Measurements from ENCODE around the gene LTO1.

LTO1 gene

DNA sequence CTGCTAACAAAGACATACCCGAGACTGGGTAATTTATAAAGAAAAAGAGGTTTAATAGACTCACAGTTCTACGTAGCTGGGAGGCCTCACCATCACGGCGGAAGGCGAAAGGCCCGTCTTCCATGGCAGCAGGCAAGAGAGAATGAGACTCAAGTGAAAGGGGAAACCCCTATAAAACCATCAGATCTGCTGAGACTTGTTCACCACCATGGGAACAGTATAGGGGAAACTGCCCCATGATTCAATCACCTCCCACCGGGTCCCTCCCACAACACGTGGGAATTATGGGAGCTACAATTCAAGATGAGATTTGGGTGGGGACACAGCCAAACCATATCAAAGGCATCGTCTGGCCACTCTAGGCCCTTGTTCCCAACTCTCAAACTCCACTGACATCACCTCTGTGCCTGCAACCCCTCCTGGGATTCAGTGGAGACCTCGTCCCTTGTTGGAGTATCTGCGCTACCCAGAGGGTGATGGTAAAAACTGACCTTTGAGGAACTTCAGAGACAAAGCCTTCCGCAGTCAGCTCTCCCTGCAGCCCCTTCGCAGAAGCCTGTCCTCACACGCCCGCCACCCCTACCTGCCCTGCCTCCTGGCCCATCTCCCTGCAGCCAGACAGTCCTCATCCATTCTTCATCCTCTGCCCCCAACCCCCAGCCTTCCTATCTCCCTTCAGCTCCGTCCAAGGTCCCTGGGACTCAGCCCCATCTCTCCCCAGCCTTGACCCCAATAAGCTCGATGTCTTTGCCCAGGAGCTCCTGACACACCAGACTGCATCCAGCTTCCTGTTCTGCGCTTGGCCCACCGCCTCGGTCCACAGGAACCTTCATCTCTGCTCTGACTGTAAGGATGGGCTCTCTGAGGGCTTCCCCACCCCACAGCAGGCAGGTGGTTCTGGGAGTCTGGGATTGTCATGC is 18.4 kb downstream of the LTO1 start:
- DNase-seq, result no peak

- DNase-seq, result no peak
Measured at GRCh38 chr11:69655479-69656428, 19.4 kb downstream of the LTO1 start.

DNA sequence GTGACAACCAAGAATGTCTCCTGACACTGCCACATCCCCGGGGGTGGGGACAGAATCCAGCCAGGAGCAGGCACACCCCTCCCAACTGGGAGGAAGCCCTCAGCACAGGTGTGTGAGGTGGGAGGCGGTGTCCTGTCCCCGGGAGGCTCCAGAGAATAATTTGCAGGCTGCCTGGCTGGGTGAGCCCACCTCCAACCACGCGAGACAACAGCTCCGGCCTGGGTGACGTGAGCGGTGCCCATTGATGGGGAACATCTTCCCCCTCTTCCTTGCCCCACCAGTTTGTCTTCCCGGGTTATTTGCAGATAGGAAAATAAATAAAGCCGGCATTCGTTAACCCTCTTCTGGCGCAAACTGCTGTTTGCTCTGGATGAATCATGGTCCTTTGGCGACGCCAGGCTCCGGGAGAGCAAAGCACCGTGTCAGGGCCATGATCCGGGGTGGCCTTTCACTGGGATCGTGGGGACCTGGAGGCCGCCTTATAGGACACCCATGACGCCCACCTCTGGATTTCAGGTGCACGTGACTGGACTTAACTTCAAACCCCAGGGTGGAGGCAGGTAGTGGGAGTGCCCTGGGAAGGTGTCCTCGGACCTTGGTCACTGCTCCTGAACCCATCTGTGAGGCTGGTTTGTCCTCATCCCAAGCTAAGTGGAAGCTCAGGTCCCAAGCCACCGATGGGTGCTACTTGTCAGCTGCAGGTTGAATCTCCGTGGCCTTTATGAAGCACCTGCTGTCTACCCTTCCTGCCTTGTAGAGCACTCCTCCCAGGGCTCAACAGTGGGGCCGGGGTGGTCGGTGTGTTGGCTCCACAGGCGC is 20.3 kb downstream of the LTO1 start:
- DNase-seq, result no peak

DNA sequence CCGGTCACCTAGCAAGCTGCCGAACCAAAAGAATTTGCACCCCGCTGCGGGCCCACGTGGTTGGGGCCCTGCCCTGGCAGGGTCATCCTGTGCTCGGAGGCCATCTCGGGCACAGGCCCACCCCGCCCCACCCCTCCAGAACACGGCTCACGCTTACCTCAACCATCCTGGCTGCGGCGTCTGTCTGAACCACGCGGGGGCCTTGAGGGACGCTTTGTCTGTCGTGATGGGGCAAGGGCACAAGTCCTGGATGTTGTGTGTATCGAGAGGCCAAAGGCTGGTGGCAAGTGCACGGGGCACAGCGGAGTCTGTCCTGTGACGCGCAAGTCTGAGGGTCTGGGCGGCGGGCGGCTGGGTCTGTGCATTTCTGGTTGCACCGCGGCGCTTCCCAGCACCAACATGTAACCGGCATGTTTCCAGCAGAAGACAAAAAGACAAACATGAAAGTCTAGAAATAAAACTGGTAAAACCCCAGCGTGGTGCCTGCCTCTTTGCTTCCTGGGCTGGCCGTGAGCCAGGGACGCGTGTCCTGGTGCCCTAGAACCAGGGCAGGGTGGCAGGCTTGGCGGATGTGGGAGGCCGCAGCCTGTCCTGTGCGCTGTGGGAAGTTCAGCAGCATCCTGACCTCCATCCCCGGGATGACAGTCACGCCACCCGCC is 21.0 kb downstream of the LTO1 start:
- no peak for DNase-seq

GRCh38 chr11:69653406-69653960 is 21.7 kb downstream of the LTO1 start:
- no peak for DNase-seq

DNA sequence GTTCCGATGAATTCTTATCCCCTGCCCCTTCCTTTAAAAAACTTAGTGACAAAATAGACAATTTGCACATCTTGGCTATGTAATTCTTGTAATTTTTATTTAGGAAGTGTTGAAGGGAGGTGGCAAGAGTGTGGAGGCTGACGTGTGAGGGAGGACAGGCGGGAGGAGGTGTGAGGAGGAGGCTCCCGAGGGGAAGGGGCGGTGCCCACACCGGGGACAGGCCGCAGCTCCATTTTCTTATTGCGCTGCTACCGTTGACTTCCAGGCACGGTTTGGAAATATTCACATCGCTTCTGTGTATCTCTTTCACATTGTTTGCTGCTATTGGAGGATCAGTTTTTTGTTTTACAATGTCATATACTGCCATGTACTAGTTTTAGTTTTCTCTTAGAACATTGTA is 22.2 kb downstream of the LTO1 start:
- DNase-seq, result no peak

GRCh38 chr11:69651834-69652620 is 23.1 kb downstream of the LTO1 start:
- no peak for DNase-seq

DNA sequence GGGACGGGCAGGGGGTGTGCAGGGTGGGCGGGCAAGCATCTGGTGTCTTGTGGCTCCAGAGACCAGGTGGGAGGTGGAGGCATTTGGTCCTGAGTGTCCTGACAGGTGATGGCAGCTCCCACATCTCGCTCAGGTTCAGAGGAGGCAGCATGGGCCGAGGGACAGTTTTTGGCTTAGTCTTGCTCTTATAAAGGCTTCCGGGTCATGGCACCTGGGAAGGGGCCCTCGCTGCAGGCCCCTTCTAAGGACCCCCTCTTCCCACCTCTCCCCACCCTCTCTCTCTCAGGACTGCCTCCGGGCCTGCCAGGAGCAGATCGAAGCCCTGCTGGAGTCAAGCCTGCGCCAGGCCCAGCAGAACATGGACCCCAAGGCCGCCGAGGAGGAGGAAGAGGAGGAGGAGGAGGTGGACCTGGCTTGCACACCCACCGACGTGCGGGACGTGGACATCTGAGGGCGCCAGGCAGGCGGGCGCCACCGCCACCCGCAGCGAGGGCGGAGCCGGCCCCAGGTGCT is 24.3 kb downstream of the LTO1 start:
- DNase-seq, result no peak

GRCh38 chr11:69650081-69650831 is 24.9 kb downstream of the LTO1 start:
- no peak for DNase-seq

DNA sequence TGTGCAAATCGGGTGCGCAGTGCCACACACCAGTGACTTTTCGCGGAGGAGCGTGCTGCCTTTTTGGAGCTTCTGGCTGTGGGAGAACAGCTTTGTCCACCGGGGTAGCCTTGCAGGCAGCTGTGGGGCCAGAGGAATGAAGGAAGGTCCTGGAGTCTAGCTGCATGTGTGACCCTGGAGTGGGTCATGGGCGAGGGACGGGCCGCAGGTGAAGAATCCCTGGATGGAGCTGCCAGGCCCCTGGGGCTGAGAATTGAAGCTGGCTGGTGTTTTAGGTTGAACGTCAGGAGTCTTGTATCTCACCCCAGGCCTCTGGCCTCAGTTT is 25.6 kb downstream of the LTO1 start:
- DNase-seq, result no peak

DNA sequence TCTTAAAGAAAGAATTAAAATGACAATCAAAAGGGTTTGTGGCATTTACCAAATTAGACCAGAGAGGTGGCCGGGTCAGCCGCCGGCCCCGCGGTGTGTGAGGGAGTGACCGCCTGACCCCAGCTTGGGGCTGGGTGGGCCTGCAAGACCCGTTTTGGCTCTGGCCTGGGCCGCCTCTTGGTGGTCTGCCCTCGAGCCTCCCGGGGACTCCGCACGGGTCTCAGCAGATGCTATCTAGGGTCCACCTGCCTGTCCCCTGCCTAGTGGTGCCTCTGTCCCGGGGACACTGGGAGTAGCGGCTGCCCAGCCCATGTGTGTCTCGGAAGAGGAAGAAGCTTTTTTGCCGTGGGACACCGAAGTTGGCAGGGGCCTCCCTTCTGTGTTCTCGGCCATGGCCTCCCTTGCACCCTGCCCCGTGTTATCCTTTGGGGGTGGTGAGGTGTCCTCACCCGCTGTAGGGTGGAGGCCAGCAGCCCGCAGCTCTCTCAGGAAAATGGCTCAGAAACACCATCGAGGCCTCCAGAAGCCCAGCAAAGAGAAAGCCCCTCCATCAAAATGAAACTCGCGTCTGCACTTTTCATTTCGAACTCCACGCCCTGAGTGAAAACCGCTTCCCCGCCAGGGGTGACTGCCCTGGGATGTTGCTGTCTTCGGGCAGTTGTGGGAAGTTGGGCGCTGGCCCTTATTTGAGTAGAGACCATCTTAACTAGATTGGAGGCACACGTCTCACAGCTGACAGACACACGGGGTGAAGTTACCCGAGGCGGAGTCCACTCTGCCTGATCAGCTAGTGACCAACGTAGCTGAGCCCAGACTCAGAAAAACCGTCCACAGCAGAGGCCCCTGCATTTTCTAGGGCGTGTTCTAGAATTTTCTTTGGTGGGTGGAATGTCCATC is 26.2 kb downstream of the LTO1 start:
- no peak for DNase-seq

- no peak for DNase-seq
Measured at GRCh38 chr11:69647761-69648497, 27.2 kb downstream of the LTO1 start.

DNA sequence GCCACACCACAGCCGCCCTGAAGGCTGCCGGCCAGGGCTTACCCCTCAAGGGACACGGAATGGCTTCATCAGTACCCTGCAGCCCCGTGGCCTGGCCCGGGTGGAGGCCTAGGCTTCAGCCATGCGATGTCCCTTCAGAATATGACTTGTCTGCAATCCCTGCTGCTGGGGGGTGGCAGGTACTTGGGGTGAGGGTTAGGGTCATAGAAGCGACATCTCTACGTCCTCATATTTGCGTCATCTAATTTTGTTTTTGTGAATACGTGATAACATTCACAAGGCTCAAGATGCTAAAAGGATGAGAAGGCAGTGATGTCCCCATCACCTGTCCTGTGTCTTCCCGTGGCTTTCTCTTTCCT is 27.8 kb downstream of the LTO1 start:
- DNase-seq, result no peak

DNA sequence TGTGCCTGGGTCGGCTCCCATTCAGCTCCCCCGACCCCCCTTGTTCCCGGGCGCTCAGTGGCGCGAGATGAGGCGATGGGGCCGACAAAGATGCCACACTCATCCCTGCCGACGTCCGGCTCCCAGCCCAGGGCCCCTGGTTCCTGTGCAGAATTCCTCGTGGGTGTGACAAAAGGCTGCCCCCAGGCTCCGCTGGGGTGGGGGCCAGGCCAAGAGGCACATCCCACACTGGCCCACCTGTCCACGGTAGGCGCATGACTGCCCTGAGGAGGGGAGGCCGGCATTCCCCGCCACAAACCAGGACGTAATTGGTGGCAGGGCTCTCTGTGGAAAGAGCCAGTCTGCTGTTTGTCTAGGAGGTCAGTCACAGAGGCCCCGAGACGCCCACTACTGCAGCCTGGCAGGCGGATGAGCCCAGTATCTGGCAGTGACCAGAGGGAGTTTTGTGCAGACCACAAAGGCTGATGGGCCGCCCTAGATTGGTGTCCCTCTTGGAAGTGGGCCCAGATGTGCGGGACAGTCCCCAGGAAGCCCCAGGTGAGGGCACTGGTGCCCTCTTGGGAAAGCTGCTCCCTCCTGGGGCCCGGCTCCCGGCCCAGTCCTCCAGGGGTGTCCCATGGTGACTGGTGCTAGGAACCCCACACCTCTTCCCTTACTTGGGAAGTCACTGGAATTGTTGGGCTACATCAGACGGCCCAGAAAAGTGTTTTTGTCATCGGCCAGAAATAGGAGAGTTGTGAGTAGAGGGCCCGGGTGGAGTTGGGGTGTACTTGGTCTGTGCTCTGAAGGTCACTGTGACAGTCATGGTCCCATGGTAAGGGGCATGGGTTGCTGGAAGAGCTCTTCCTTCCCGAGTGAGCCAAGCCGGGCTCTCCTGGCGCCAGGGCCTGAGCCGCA is 28.4 kb downstream of the LTO1 start:
- DNase-seq, result no peak

GRCh38 chr11:69645801-69646492 is 29.2 kb downstream of the LTO1 start:
- DNase-seq, result no peak

DNA sequence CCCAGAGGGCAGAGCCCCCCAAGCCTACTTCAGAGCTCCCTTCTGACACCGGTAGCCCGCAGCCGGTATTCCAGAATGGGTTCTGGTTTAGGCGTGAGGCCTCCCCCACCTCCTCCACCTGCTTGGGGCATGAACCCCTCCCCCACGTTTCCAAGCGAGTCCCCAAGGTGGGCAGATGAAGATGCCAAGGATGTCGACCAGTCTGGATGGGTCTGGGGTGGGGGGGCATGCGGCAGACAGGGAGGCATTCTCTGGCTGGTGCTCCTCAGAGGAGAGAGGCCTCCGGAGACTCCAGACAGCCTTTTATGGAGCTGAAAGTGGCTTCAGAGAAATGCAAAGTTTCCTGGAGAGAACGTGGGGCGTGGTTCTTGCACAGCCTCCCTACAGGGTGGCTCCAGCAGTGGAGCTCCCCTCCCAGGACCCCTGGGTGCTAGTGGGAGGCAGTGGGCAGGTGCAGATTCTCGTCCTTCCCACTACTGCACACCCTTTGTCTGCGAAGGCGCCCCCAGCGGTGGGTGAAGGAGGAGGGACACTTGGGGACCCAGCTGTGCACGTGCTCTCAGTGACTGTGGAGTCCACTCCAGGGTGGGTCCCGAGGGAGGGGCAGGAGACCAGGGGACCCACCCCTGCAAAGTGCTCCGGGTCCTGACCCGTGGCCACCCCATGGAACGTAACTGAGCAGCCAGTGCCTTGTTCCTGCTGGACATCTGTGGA is 30.0 kb downstream of the LTO1 start:
- DNase-seq, result no peak

All from OCI-M1 (cell line).